Measurements from ENCODE around the gene ABL1. TPM values are rescaled to one million over a fixed set of nuclear protein-coding genes. Genes with fewer than 3 reads are reported as not detected.

ABL1 gene
- total and polyA plus RNA-seq, 10 donors, result 9.7 to 76.7 (median 42.2) TPM

- 38 to 75% (median 67%) methylated on average over 4 to 11 of the region's 11 CpGs; no CpG with 5 or more reads in 1 of the 5 donors for WGBS, 5 donors
- H3K4me1 ChIP-seq, result peaks cover 9 to 40% (median 22%) of the 10 kb centered on the region in 6 donors
- intact Hi-C loops (cut with DNase I; ENCODE audit: low total_unique reads), result no loop called here
Observed at GRCh38 chr9:130934246-130934645, 99.2 kb downstream of the ABL1 start.

DNA sequence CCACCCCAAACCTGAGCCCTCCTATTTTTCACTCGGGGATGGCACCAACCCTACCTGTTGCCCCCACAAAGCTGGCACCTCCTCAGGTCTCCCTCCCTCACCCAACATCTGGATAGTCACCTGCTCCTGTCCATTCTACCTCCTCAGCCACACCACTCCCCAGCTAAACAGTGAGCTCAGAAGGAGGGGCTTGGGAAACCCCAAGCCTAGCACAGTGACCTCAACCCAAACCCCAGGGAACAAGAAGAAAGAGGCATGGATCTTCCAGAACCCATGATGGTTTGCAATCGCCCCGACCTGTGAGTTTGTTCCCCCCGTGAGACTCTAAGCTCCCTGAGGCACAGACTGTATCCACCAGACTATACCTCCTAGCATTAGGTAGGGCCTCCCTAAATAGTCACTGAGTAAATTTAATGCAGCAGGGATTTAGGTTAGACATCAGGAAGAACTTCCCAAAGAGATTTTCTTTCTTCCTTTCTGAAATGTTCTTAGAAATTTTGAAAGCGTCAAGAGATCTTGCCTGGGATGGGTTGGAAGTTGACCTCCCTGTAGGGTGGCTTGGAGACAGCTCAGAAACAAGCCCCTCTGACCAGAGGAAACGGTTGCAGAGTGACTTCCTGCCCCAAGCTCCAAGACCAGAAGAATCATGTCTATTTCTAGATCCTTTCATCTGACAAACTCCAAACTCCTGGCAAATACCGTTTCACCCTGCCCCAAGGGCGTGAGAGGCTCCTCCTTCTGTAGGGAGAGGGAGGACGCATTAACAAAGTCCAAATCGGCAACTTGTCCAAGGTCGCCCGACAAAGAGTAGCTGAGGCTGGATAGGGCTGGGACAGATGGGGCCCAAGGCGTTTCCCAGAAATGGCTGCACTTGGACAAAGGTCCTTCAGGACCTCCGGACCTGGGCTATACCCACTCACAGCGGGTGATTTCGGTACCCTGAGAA, 99.9 kb downstream of the ABL1 start:
- peaks cover 10 to 47% (median 29%) of the 10 kb centered on the region in 6 donors for H3K4me1 ChIP-seq
- intact Hi-C loops (cut with DNase I; ENCODE audit: low total_unique reads), result no loop called here
- 44 to 64% (median 56%) methylated on average over 9 to 16 of the region's 16 CpGs for WGBS, 5 donors
- peak overlapping the region in 2 of 8 donors; percentile 26 to 47 for H3K27ac ChIP-seq
- peaks cover 4 to 97% (median 76%) of the 10 kb centered on the region in 7 donors for H3K27me3 ChIP-seq (replicated peaks in 1 of 7)
- H3K36me3 ChIP-seq, result no peaks in the 10 kb centered on the region
- H3K9me3 ChIP-seq, result no peaks in the 10 kb centered on the region
- no peak overlapping the region for H3K4me3 ChIP-seq
- no peak for TF ChIP-seq CTCF (IDR thresholded peaks at IDR 0.05 in 8 of 11, conservative IDR thresholded peaks at IDR 0.05 in 3 of 11)
- TF ChIP-seq POLR2AphosphoS5 (IDR thresholded peaks at IDR 0.05), result no peak
- TF ChIP-seq POLR2A (IDR thresholded peaks at IDR 0.05), result no peak
- DNase-seq, result no peak

More at GRCh38 chr9:130934246-130934645, 99.2 kb downstream of the ABL1 start:
- Histone ChIP-seq H3K27me3 (replicated peaks in 1 of 7) (peaks cover 4 to 97% (median 69%) of the 10 kb centered on the region in 7 donors), H3K27ac (no peak overlapping the region), H3K36me3 (no peaks in the 10 kb centered on the region), H3K9me3 (no peaks in the 10 kb centered on the region), H3K4me3 (no peak overlapping the region)
- no peak for TF ChIP-seq CTCF (IDR thresholded peaks at IDR 0.05 in 8 of 11, conservative IDR thresholded peaks at IDR 0.05 in 3 of 11)
- no peak for TF ChIP-seq POLR2AphosphoS5 (IDR thresholded peaks at IDR 0.05)
- TF ChIP-seq POLR2A (IDR thresholded peaks at IDR 0.05), result no peak
- no peak for DNase-seq

DNA sequence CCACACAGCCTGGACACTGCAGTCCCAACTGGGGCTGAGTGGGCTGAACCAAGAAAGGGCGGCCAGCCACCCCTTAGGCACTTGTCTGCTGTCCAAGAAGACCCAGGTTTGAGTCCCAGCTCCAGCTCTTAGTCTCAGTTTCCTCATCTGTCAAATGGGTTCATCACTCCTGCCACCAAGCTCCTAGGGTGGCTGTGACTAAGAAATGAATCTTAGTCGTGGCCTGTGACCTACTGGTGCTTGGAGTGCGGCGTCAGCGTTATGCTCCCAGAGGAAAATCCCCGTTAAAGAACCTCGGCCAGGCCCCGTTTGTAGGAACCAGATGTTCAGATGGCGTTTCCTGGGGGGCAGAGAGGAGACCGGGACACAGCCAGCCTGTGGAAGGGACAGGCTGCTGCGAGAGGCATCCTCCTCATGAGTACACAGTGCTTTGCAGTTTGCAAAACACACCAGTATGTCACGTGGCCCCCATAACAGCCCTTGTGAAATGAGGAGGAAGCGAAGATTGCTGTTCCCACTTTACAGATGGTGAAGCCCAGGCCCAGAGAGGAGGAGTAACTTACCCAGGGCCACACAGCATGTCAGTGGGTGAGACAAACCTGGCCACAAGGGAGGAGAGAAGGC, 100.7 kb downstream of the ABL1 start:
- intact Hi-C loops (cut with DNase I; ENCODE audit: low total_unique reads), result no loop called here
- Histone ChIP-seq H3K27me3 (replicated peaks in 1 of 7) (peaks cover 4 to 100% (median 84%) of the 10 kb centered on the region in 7 donors), H3K36me3 (no peaks in the 10 kb centered on the region), H3K4me3 (no peak overlapping the region), H3K4me1 (peaks cover 12 to 55% (median 36%) of the 10 kb centered on the region in 6 donors), H3K27ac (peak overlapping the region in 4 of 8 donors; percentile 3 to 47 (median 16)), H3K9me3 (no peaks in the 10 kb centered on the region)
- no peak for DNase-seq
- TF ChIP-seq POLR2AphosphoS5 (IDR thresholded peaks at IDR 0.05) (no peak), POLR2A (IDR thresholded peaks at IDR 0.05) (no peak), CTCF (IDR thresholded peaks at IDR 0.05 in 8 of 11, conservative IDR thresholded peaks at IDR 0.05 in 3 of 11) (no peak)
- WGBS, 5 donors, result 67 to 80% (median 73%) methylated on average over 12 to 13 of the region's 13 CpGs
